Testis (tissue), 2 donors: ENCODE data around the gene KATNIP.

Source experiments
- POLR2A ChIP-seq: fragments of 450-650 bp; IDR thresholded peaks from one replicate; pipeline ENCODE4 v1.6.1; 2017; ENCODE audit warnings: antibody characterized with exemption, mild to moderate bottlenecking, moderate library complexity
- TF ChIP-seq, protein P1 (sequence below), 3 experiments: fragments of 450-650 bp in 2 of 3; fragments of 200-600 bp in 1 of 3; sonication (generic) in 1 of 3; IDR thresholded peaks; one replicate each; pipeline ENCODE4 v1.5.1; 2016 to 2019; ENCODE audit warnings: antibody characterized with exemption in 3 of 3, mild to moderate bottlenecking in 2 of 3, moderate library complexity in 1 of 3

DNA sequence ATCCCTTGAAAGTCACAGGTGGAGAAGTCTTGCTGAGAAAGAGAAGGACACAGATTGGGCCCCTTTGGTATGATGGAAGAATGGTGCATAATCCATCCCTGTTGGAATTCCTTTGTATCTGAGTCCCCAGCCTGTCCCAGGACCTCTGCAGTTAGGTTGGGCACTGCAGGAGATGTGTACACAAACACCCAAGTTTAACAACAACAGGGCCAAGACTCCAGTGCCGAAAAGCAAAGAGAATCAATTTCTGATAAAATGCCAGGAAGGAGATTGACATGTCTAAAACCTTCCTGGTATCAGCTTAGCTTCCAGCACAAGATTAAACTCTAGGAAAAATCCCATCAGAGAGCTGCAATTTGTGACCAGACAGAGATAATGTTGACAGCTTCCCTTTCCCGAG, 32.9 kb downstream of the KATNIP start:
- TF ChIP-seq, protein P1, sequence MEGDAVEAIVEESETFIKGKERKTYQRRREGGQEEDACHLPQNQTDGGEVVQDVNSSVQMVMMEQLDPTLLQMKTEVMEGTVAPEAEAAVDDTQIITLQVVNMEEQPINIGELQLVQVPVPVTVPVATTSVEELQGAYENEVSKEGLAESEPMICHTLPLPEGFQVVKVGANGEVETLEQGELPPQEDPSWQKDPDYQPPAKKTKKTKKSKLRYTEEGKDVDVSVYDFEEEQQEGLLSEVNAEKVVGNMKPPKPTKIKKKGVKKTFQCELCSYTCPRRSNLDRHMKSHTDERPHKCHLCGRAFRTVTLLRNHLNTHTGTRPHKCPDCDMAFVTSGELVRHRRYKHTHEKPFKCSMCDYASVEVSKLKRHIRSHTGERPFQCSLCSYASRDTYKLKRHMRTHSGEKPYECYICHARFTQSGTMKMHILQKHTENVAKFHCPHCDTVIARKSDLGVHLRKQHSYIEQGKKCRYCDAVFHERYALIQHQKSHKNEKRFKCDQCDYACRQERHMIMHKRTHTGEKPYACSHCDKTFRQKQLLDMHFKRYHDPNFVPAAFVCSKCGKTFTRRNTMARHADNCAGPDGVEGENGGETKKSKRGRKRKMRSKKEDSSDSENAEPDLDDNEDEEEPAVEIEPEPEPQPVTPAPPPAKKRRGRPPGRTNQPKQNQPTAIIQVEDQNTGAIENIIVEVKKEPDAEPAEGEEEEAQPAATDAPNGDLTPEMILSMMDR (IDR thresholded peaks at IDR 0.05), result no peak
- TF ChIP-seq POLR2A, result no peak
